ENCODE results near the gene ASIC3.

DNA sequence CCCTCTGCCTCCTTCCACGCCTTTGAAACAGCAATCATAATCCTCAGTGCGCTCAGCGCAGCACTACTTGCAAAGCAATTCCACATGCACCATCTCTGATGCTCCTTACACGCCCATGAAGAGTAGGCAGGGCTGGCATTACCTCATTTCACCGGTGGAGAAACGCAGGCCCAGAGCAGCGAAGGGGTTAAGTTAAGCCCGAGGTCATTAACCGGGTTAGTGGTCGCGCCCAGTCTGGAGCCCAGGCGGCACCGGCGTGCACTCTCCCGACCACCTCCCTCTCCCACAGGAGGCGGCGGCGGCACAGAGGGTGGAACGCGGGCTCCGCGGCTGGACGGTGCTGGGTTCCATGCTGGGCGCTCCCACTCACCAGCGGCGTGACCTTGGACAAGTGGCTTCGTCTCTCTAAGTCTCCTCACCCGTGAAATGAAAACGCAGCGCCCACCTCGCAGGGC, 31.8 kb downstream of the ASIC3 start:
- no peak for TF ChIP-seq SUZ12 (IDR thresholded peaks at IDR 0.05; ENCODE audit: extremely low read depth, insufficient read depth, insufficient read length)
- no peak for TF ChIP-seq ZNF274 (IDR thresholded peaks at IDR 0.05; ENCODE audit: low read depth, low read length)
- no peak for TF ChIP-seq YY1 (IDR thresholded peaks at IDR 0.05; ENCODE audit: insufficient read depth, insufficient read length)

All from NT2/D1 (cell line).